HepG2 (cell line): ENCODE measurements around the gene MAST1.

ENCODE experiments used
- AHR ChIP-seq: IDR thresholded peaks from 2 replicates; pipeline ENCODE4 v1.6.1; 2018; ENCODE audit warnings: missing genetic modification reagents, missing compliant biosample characterization
- BCL6 ChIP-seq: IDR thresholded peaks from 2 replicates; pipeline ENCODE4 v1.6.1; 2016; ENCODE audit warnings: missing genetic modification reagents, missing compliant biosample characterization
- BRCA1 ChIP-seq: sonication (generic); formaldehyde crosslinking; IDR thresholded peaks from 2 replicates; pipeline ENCODE4 v1.4.0; 2020; ENCODE audit warnings: missing genetic modification reagents
- CBX5 ChIP-seq: sonication (generic); formaldehyde crosslinking; IDR thresholded peaks from 2 replicates; pipeline ENCODE4 v1.4.0; 2020; ENCODE audit warnings: missing genetic modification reagents, borderline replicate concordance
- JUNB ChIP-seq: sonication (generic); formaldehyde crosslinking; IDR thresholded peaks from 2 replicates; pipeline ENCODE4 v1.8.0; 2022; ENCODE audit warnings: missing genetic modification reagents, mild to moderate bottlenecking, borderline replicate concordance
- MAX ChIP-seq: IDR thresholded peaks from 2 replicates; pipeline ENCODE4 v1.6.1; 2012; ENCODE audit warnings: inconsistent platforms
- PRMT3 ChIP-seq: sonication (generic); formaldehyde crosslinking; IDR thresholded peaks from 2 replicates; pipeline ENCODE4 v1.8.1; 2022; ENCODE audit warnings: low read depth, mild to moderate bottlenecking, moderate library complexity, missing genetic modification reagents, borderline replicate concordance
- SOX6 ChIP-seq, 2 experiments: fragments of 450-650 bp in 1 of 2; sonication (generic) in 1 of 2; formaldehyde crosslinking in 1 of 2; IDR thresholded peaks; 2 replicates each; pipeline versions ENCODE4 v1.4.0 to v1.6.1; 2017 to 2020; ENCODE audit warnings: antibody characterized with exemption in 1 of 2, mild to moderate bottlenecking in 1 of 2, missing genetic modification reagents in 1 of 2
- SRY ChIP-seq: sonication (generic); formaldehyde crosslinking; IDR thresholded peaks from 2 replicates; pipeline ENCODE4 v1.8.0; 2022; ENCODE audit warnings: mild to moderate bottlenecking, missing genetic modification reagents
- TRIM24 ChIP-seq: sonication (generic); formaldehyde crosslinking; IDR thresholded peaks from 2 replicates; pipeline ENCODE4 v1.8.0; 2022; ENCODE audit warnings: mild to moderate bottlenecking, missing genetic modification reagents
- ZBTB49 ChIP-seq: sonication (generic); formaldehyde crosslinking; IDR thresholded peaks from 2 replicates; pipeline ENCODE4 v1.4.0; 2020; ENCODE audit warnings: missing genetic modification reagents, borderline replicate concordance
- TF ChIP-seq, protein P1 (sequence below): IDR thresholded peaks from 2 replicates; pipeline ENCODE4 v1.6.1; 2016; ENCODE audit warnings: missing compliant biosample characterization, missing genetic modification reagents, borderline replicate concordance
- TF ChIP-seq, protein P2 (sequence below): sonication (generic); formaldehyde crosslinking; IDR thresholded peaks from 2 replicates; pipeline ENCODE4 v1.5.0; 2020; ENCODE audit warnings: mild to moderate bottlenecking, missing genetic modification reagents, moderate library complexity

GRCh38 chr19:12886651-12886968, 48.3 kb downstream of the MAST1 start:
- TF ChIP-seq BCL6 (CRISPR knock-in tag) (no peak), AHR (no peak), JUNB (CRISPR knock-in tag) (no peak), CBX5 (CRISPR knock-in tag) (no peak), PRMT3 (CRISPR knock-in tag) (no peak), SRY (CRISPR knock-in tag) (no peak), TRIM24 (CRISPR knock-in tag) (no peak), ZBTB49 (no peak), SOX6 (IDR thresholded peaks at IDR 0.05) (no peak), SOX6 (CRISPR knock-in tag; IDR thresholded peaks at IDR 0.05) (no peak), MAX (no peak), BRCA1 (CRISPR knock-in tag) (no peak)
- TF ChIP-seq, protein P1, sequence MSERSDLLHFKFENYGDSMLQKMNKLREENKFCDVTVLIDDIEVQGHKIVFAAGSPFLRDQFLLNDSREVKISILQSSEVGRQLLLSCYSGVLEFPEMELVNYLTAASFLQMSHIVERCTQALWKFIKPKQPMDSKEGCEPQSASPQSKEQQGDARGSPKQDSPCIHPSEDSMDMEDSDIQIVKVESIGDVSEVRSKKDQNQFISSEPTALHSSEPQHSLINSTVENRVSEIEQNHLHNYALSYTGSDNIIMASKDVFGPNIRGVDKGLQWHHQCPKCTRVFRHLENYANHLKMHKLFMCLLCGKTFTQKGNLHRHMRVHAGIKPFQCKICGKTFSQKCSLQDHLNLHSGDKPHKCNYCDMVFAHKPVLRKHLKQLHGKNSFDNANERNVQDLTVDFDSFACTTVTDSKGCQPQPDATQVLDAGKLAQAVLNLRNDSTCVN (CRISPR knock-in tag), result no peak
- TF ChIP-seq, protein P2, sequence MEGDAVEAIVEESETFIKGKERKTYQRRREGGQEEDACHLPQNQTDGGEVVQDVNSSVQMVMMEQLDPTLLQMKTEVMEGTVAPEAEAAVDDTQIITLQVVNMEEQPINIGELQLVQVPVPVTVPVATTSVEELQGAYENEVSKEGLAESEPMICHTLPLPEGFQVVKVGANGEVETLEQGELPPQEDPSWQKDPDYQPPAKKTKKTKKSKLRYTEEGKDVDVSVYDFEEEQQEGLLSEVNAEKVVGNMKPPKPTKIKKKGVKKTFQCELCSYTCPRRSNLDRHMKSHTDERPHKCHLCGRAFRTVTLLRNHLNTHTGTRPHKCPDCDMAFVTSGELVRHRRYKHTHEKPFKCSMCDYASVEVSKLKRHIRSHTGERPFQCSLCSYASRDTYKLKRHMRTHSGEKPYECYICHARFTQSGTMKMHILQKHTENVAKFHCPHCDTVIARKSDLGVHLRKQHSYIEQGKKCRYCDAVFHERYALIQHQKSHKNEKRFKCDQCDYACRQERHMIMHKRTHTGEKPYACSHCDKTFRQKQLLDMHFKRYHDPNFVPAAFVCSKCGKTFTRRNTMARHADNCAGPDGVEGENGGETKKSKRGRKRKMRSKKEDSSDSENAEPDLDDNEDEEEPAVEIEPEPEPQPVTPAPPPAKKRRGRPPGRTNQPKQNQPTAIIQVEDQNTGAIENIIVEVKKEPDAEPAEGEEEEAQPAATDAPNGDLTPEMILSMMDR (CRISPR knock-in tag), result no peak
